SK-N-SH (cell line): Measurements from ENCODE around the gene NOD2. TPM values are rescaled to one million over a fixed set of nuclear protein-coding genes. Genes with fewer than 3 reads are reported as not detected.

Experiments used
- CTCF ChIA-PET: fragments of 300-600, 350-600 bp; formaldehyde crosslinking; extraction: SDS; loops from one replicate; lab custom pipeline; 2021; lab: Yijun Ruan, JAX
- POLR2A ChIA-PET: fragments of 350-600 bp; sonication (Branson Sonifier 250); formaldehyde crosslinking; extraction: SDS; loops from one replicate; lab custom pipeline; 2020; ENCODE audit warnings: antibody characterized with exemption, inconsistent platforms; lab: Yijun Ruan, JAX
- DNase-seq: peaks from one replicate; pipeline ENCODE4 v3.0.0; 2012
- H2AFZ ChIP-seq: fragments of 200-600 bp; sonication (generic); 2 replicates; pipeline ENCODE4 v1.8.1; 2016; ENCODE audit warnings: antibody characterized with exemption, mild to moderate bottlenecking, low read depth
- H3F3A ChIP-seq: fragments of 200-600 bp; sonication (generic); replicated peaks from 2 replicates; pipeline ENCODE3; 2016; ENCODE audit warnings: antibody characterized with exemption, mild to moderate bottlenecking; ENCODE audit not compliant: insufficient read depth
- H3K27ac ChIP-seq, 2 experiments: fragments of 200-500 bp in 1 of 2; fragments of 200-600 bp in 1 of 2; sonication (Bioruptor generic) in 1 of 2; sonication (generic), shearing (Covaris generic) in 1 of 2; 2 replicates each; pipeline versions ENCODE4 v1.5.1 to v1.6.1; 2014 to 2016; ENCODE audit warnings: low read depth in 2 of 2, inconsistent platforms in 1 of 2, low read length in 1 of 2, mild to moderate bottlenecking in 1 of 2, mixed read lengths in 1 of 2
- H3K27me3 ChIP-seq: fragments of 200-600 bp; sonication (generic), shearing (Covaris generic); 2 replicates; pipeline ENCODE4 v1.6.1; 2016; ENCODE audit warnings: mixed run types; ENCODE audit not compliant: insufficient read depth
- H3K36me3 ChIP-seq, 2 experiments: fragments of 200-500 bp in 1 of 2; fragments of 200-600 bp in 1 of 2; sonication (Bioruptor generic) in 1 of 2; sonication (generic) in 1 of 2; replicated peaks in 1 of 2; 2 replicates each; pipeline versions ENCODE3 to v1.5.1; 2014 to 2016; ENCODE audit warnings: low read length in 1 of 2, mild to moderate bottlenecking in 1 of 2; ENCODE audit not compliant: insufficient read depth in 2 of 2, control insufficient read depth in 1 of 2
- H3K4me1 ChIP-seq, 2 experiments: fragments of 200-500 bp in 1 of 2; fragments of 200-600 bp in 1 of 2; sonication (Bioruptor generic) in 1 of 2; sonication (generic), shearing (Covaris generic) in 1 of 2; 2 replicates each; pipeline versions ENCODE4 v1.5.1 to v1.6.1; 2014 to 2016; ENCODE audit warnings: low read depth in 1 of 2, low read length in 1 of 2, mixed run types in 1 of 2; ENCODE audit not compliant: insufficient read depth in 2 of 2, control insufficient read depth in 1 of 2
- H3K4me2 ChIP-seq: fragments of 200-600 bp; sonication (generic), shearing (Covaris generic); 2 replicates; pipeline ENCODE4 v1.6.1; 2017; ENCODE audit warnings: mixed run types
- H3K4me3 ChIP-seq, 2 experiments: fragments of 200-500 bp in 1 of 2; fragments of 200-600 bp in 1 of 2; sonication (Bioruptor generic) in 1 of 2; sonication (generic), shearing (Covaris generic) in 1 of 2; 2 replicates each; pipeline versions ENCODE4 v1.5.1 to v1.8.1; 2014 to 2016; ENCODE audit warnings: low read depth in 2 of 2, inconsistent platforms in 1 of 2, low read length in 1 of 2, mild to moderate bottlenecking in 1 of 2, mixed read lengths in 1 of 2, moderate library complexity in 1 of 2
- H3K79me2 ChIP-seq: fragments of 200-600 bp; sonication (generic); 2 replicates; pipeline ENCODE4 v1.8.1; 2017; ENCODE audit warnings: mild to moderate bottlenecking; ENCODE audit not compliant: insufficient read depth
- H3K9ac ChIP-seq: fragments of 200-600 bp; sonication (generic); 2 replicates; pipeline ENCODE4 v1.6.1; 2017; ENCODE audit warnings: mixed run types
- H3K9me2 ChIP-seq: fragments of 200-600 bp; sonication (generic); 2 replicates; pipeline ENCODE4 v1.6.1; 2017; ENCODE audit warnings: mixed run types
- H3K9me3 ChIP-seq: fragments of 200-600 bp; sonication (generic); 2 replicates; pipeline ENCODE4 v1.6.1; 2017; ENCODE audit warnings: mixed run types, mild to moderate bottlenecking, moderate library complexity
- H4K20me1 ChIP-seq: fragments of 200-600 bp; sonication (generic); 2 replicates; pipeline ENCODE4 v1.6.1; 2017; ENCODE audit warnings: mild to moderate bottlenecking, mixed run types; ENCODE audit not compliant: insufficient read depth
- CHD2 ChIP-seq: fragments of 150-350 bp; IDR thresholded peaks from 2 replicates; pipeline ENCODE4 v1.6.1; 2018; ENCODE audit warnings: low read length; ENCODE audit not compliant: partially characterized antibody
- ELF1 ChIP-seq: IDR thresholded peaks from 2 replicates; pipeline ENCODE4 v1.4.0; 2012
- EZH2phosphoT487 ChIP-seq: fragments of 200-600 bp; sonication (generic); IDR thresholded peaks from 2 replicates; pipeline ENCODE4 v1.6.1; 2017; ENCODE audit warnings: low read depth, mixed run types, mild to moderate bottlenecking, antibody characterized with exemption, moderate library complexity, borderline replicate concordance
- FOSL2 ChIP-seq: IDR thresholded peaks from 2 replicates; pipeline ENCODE4 v1.4.0; 2012; ENCODE audit warnings: low read depth, mild to moderate bottlenecking, moderate library complexity, borderline replicate concordance
- FOXJ3 ChIP-seq: sonication (generic); formaldehyde crosslinking; IDR thresholded peaks from 2 replicates; pipeline ENCODE4 v1.5.1; 2020; ENCODE audit warnings: mild to moderate bottlenecking, missing genetic modification reagents
- FOXM1 ChIP-seq: IDR thresholded peaks from 2 replicates; pipeline ENCODE4 v1.4.0; 2012; ENCODE audit warnings: low read depth, mild to moderate bottlenecking
- GABPA ChIP-seq: IDR thresholded peaks from 2 replicates; pipeline ENCODE4 v1.4.0; 2012; ENCODE audit warnings: low read depth, mild to moderate bottlenecking
- POLR2AphosphoS5 ChIP-seq: IDR thresholded peaks from 2 replicates; pipeline ENCODE4 v1.6.1; 2012; ENCODE audit warnings: low read depth, low read length
- RAD21 ChIP-seq: IDR thresholded peaks from 2 replicates; pipeline ENCODE4 v1.6.1; 2012; ENCODE audit warnings: mild to moderate bottlenecking, low read length
- RCOR1 ChIP-seq: fragments of 150-350 bp; IDR thresholded peaks from 2 replicates; pipeline ENCODE4 v1.6.1; 2017; ENCODE audit warnings: antibody characterized with exemption, low read length
- RXRA ChIP-seq: IDR thresholded peaks from 2 replicates; pipeline ENCODE4 v1.4.0; 2012; ENCODE audit warnings: low read depth, mild to moderate bottlenecking, borderline replicate concordance
- SIN3A ChIP-seq: IDR thresholded peaks from 2 replicates; pipeline ENCODE4 v1.6.1; 2012; ENCODE audit warnings: low read depth, mild to moderate bottlenecking, low read length, moderate library complexity, borderline replicate concordance
- SMC3 ChIP-seq: IDR thresholded peaks from 2 replicates; pipeline ENCODE4 v1.6.1; 2012; ENCODE audit warnings: low read depth, low read length, improper control_type of control experiment
- TCF12 ChIP-seq: IDR thresholded peaks from 2 replicates; pipeline ENCODE4 v1.4.0; 2012
- WGBS: methylation state at CpG from one replicate; pipeline ENCODE4 v1.1.6; 2017; ENCODE audit warnings: low lambda C conversion rate; 5-methylcytosine and 5-hydroxymethylcytosine counted together
- polyA plus RNA-seq, 3 experiments: library from polyadenylated mRNA; depleted of rRNA; stranded (reverse); fragments of >200 nt; gene quantifications; 2 replicates each; pipeline ENCODE4 v1.2.3, GENCODE V29; 2012
- TF ChIP-seq, protein P1 (sequence below): IDR thresholded peaks from 2 replicates; pipeline ENCODE4; 2012
- TF ChIP-seq, protein P2 (sequence below): fragments of 200-600 bp; sonication (generic); IDR thresholded peaks from 2 replicates; pipeline ENCODE4 v1.6.1; 2017; ENCODE audit warnings: antibody characterized with exemption, mild to moderate bottlenecking, moderate library complexity
- TF ChIP-seq, protein P3 (sequence below): IDR thresholded peaks from 2 replicates; pipeline ENCODE4 v1.6.1; 2012; ENCODE audit warnings: mild to moderate bottlenecking, low read depth, low read length, moderate library complexity
- TF ChIP-seq, protein P4 (sequence below): IDR thresholded peaks from 2 replicates; pipeline ENCODE4 v1.4.0; 2012; ENCODE audit warnings: low read depth
- TF ChIP-seq, protein P5 (sequence below): IDR thresholded peaks from 2 replicates; pipeline ENCODE4 v1.4.0; 2012; ENCODE audit warnings: low read depth, borderline replicate concordance

The NOD2 gene
- polyA plus RNA-seq, 1 of the 3 experiments (the other 2 are of a cell fraction): not detected

DNA sequence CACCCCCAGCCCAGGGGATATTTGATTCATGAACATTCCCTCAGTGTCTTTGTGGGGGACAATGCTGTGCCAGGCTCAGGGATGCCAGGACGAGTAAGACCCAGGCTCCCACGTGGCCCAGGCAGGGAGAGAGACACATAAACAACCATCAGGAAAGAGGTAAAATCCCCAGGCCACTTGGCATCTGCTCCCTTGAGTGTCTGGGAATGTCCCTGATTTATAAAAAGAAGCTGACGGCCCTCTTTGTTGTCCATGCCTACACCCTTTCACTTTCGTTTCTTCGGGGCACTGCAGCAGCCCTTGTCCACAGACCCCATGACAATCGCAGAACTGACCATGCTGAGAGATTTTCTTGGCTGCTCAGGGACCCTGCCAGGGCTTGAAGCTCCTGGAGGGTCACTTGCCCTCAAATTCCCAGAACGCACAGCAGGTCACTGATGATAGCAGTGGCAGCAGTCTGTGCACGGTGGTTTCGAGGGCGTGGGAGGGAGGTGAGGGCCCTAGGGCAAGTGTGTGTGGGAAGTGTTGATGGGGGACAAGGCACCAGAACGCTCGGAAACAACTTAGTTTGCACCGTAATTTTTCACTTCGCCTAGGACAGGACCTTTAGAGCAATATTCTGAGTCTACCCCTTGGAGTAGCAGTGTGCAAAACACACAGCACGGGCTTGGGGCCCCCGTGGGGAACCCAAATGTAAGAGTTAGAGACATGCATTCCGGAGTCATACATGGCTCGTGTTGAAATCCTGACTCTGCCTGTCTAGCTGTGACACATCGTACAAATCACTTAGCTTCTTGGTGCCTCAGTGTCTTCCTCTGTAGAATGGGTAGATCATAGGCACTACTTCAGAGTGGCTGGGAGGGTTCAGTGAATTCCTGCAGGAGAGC lies 4.7 kb downstream of the NOD2 start:
- no peak for TF ChIP-seq ELF1
- TF ChIP-seq, protein P1, sequence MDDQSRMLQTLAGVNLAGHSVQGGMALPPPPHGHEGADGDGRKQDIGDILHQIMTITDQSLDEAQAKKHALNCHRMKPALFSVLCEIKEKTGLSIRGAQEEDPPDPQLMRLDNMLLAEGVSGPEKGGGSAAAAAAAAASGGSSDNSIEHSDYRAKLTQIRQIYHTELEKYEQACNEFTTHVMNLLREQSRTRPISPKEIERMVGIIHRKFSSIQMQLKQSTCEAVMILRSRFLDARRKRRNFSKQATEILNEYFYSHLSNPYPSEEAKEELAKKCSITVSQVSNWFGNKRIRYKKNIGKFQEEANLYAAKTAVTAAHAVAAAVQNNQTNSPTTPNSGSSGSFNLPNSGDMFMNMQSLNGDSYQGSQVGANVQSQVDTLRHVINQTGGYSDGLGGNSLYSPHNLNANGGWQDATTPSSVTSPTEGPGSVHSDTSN: no peak
- no peak for TF ChIP-seq TCF12
- no peak for TF ChIP-seq RXRA
- TF ChIP-seq EZH2phosphoT487: no peak
- TF ChIP-seq, protein P2, sequence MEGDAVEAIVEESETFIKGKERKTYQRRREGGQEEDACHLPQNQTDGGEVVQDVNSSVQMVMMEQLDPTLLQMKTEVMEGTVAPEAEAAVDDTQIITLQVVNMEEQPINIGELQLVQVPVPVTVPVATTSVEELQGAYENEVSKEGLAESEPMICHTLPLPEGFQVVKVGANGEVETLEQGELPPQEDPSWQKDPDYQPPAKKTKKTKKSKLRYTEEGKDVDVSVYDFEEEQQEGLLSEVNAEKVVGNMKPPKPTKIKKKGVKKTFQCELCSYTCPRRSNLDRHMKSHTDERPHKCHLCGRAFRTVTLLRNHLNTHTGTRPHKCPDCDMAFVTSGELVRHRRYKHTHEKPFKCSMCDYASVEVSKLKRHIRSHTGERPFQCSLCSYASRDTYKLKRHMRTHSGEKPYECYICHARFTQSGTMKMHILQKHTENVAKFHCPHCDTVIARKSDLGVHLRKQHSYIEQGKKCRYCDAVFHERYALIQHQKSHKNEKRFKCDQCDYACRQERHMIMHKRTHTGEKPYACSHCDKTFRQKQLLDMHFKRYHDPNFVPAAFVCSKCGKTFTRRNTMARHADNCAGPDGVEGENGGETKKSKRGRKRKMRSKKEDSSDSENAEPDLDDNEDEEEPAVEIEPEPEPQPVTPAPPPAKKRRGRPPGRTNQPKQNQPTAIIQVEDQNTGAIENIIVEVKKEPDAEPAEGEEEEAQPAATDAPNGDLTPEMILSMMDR: no peak
- TF ChIP-seq, protein P3, sequence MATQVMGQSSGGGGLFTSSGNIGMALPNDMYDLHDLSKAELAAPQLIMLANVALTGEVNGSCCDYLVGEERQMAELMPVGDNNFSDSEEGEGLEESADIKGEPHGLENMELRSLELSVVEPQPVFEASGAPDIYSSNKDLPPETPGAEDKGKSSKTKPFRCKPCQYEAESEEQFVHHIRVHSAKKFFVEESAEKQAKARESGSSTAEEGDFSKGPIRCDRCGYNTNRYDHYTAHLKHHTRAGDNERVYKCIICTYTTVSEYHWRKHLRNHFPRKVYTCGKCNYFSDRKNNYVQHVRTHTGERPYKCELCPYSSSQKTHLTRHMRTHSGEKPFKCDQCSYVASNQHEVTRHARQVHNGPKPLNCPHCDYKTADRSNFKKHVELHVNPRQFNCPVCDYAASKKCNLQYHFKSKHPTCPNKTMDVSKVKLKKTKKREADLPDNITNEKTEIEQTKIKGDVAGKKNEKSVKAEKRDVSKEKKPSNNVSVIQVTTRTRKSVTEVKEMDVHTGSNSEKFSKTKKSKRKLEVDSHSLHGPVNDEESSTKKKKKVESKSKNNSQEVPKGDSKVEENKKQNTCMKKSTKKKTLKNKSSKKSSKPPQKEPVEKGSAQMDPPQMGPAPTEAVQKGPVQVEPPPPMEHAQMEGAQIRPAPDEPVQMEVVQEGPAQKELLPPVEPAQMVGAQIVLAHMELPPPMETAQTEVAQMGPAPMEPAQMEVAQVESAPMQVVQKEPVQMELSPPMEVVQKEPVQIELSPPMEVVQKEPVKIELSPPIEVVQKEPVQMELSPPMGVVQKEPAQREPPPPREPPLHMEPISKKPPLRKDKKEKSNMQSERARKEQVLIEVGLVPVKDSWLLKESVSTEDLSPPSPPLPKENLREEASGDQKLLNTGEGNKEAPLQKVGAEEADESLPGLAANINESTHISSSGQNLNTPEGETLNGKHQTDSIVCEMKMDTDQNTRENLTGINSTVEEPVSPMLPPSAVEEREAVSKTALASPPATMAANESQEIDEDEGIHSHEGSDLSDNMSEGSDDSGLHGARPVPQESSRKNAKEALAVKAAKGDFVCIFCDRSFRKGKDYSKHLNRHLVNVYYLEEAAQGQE: no peak
- no peak for TF ChIP-seq POLR2AphosphoS5
- TF ChIP-seq, protein P4, sequence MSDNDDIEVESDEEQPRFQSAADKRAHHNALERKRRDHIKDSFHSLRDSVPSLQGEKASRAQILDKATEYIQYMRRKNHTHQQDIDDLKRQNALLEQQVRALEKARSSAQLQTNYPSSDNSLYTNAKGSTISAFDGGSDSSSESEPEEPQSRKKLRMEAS: no peak
- TF ChIP-seq RAD21: no peak
- no peak for TF ChIP-seq FOXM1
- TF ChIP-seq, protein P5, sequence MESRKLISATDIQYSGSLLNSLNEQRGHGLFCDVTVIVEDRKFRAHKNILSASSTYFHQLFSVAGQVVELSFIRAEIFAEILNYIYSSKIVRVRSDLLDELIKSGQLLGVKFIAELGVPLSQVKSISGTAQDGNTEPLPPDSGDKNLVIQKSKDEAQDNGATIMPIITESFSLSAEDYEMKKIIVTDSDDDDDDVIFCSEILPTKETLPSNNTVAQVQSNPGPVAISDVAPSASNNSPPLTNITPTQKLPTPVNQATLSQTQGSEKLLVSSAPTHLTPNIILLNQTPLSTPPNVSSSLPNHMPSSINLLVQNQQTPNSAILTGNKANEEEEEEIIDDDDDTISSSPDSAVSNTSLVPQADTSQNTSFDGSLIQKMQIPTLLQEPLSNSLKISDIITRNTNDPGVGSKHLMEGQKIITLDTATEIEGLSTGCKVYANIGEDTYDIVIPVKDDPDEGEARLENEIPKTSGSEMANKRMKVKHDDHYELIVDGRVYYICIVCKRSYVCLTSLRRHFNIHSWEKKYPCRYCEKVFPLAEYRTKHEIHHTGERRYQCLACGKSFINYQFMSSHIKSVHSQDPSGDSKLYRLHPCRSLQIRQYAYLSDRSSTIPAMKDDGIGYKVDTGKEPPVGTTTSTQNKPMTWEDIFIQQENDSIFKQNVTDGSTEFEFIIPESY: no peak
- TF ChIP-seq GABPA: no peak
- no peak for TF ChIP-seq FOXJ3 (CRISPR knock-in tag)
- TF ChIP-seq FOSL2: no peak
- TF ChIP-seq SMC3: no peak
- no peak for TF ChIP-seq RCOR1
- TF ChIP-seq SIN3A: no peak
- TF ChIP-seq CHD2: no peak
- TF ChIP-seq, all 33 proteins: peak for 0
- H2AFZ ChIP-seq: 0 out of 2 replicates have a peak overlapping the region, but pooled peaks have one; percentile 9
- DNase-seq: no peak
- peak overlapping the region in 1 of 2 experiments; percentile 26; a peak in 1 of 4 replicates for H3K4me3 ChIP-seq
- H3K9ac ChIP-seq: no peak overlapping the region
- POLR2A ChIA-PET: no interaction called here
- H4K20me1 ChIP-seq: no peaks in the 10 kb centered on the region
- H3K36me3 ChIP-seq: no peaks in the 10 kb centered on the region
- H3K27me3 ChIP-seq: no peaks in the 10 kb centered on the region; the same call in 1 of the 2 replicates
- CTCF ChIA-PET: interaction anchor here (1.2 to 1.8 kb wide), 2 partner anchors 13 to 33 kb away, joined by 3 to 9 read pairs; no protein-coding TSS in a partner anchor
- H3K27ac ChIP-seq: no peak overlapping the region
- no peaks in the 10 kb centered on the region for H3K79me2 ChIP-seq
- H3K4me2 ChIP-seq: peak overlapping the region; percentile 56; the same call in 1 of the 2 replicates
- peaks cover 0 to 2% of the 10 kb centered on the region in 2 experiments; a peak in 1 of 4 replicates for H3K4me1 ChIP-seq
- H3K9me2 ChIP-seq: no peaks in the 10 kb centered on the region
- 66% methylated on average over 19 of the region's 19 CpGs for WGBS
- no peaks in the 10 kb centered on the region for H3F3A ChIP-seq
- no peaks in the 10 kb centered on the region for H3K9me3 ChIP-seq
